Measurements from ENCODE around the gene CCNI2.

Gene CCNI2, protein sequence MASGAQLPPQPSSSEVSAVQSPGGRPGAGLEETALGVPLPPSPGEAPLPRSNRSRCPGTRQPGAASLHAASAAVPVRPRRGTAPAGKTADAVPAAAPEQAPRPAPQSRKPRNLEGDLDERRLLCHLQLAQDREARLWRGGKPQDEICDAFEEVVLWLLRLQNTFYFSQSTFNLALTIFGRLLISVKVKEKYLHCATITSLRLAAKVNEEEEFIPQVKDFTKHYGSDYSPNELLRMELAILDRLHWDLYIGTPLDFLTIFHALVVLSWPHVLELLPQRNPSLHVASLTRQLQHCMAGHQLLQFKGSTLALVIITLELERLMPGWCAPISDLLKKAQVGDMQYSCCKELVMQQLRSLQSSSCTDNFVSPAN

DNA sequence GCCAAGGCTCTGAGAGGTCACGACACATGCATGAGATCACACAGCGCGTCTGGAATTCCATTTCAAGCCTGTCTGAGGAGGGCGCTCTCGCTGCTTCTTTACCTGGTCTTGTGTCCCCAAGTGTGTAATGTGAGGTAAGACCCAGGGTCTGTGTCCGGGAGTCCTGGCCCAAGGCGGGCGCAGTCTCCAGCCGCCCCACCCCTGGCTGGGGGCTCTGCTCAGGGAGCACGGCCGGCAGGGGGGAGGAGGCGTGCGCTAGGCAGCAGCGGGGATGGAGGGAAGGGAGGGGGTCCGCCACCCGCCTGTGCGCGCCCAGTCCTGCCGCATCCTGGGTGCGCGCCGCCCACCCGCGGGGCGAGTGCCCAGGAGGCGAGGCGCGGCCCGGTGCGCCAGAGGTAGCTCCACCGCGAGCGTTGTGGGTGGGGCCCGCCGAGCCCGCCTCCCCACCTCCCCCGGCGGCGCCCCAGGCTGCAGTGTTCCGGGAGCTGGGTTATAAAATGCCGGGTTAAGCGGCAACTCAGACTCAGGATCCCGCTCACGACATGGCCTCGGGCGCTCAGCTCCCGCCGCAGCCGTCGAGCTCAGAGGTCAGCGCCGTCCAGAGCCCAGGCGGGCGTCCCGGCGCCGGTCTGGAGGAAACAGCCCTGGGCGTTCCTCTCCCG is at the start of gene CCNI2:
Gene CCNI2 (plus strand): TSS at position 473 of the 662 bp plus-strand sequence. CDS start 70 bp downstream, at position 543.
- peaks cover 8% of the 10 kb centered on the region for H3K4me1 Mint-ChIP-seq
- no peaks in the 10 kb centered on the region for H3K36me3 Mint-ChIP-seq
- peak within 1 kb of the TSS; percentile 79 for H3K4me3 Mint-ChIP-seq
- DNase-seq (ENCODE audit: low spot score in 2 of 2) = peak; percentile 30 to 52
- peak; percentile 72 for ATAC-seq (ENCODE audit: low read depth)
- peaks cover 5% of the 10 kb centered on the region for H3K27me3 Mint-ChIP-seq
- peaks cover 1% of the 10 kb centered on the region for H3K9me3 Mint-ChIP-seq
- no peak within 1 kb of the TSS for H3K27ac Mint-ChIP-seq

DNA sequence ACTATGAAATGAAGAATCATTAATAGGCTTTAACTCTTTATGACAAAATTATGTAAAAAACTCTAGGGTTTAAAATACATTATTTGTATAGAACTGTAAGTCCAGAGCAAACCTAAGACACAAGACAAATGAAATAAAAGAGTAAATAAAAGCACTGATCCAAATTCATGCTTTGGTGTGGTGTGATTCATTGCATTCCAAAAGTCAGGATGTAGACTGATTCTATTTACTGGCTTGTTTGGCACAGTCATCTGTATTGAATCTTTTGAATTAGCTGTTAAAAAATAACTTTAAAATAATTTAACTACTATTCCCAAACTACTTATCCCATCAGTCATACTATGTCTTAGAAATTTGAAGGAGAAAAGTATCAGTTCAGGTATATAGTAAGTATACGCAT is 42.4 kb upstream of the CCNI2 start:
- no peaks in the 10 kb centered on the region for H3K4me1 Mint-ChIP-seq
- H3K27ac Mint-ChIP-seq = no peak overlapping the region
- no peaks in the 10 kb centered on the region for H3K27me3 Mint-ChIP-seq
- H3K36me3 Mint-ChIP-seq = peaks cover 16% of the 10 kb centered on the region
- DNase-seq (ENCODE audit: low spot score in 2 of 2) (no peak), ATAC-seq (ENCODE audit: low read depth) (no peak)
- no peaks in the 10 kb centered on the region for H3K9me3 Mint-ChIP-seq
- no peak overlapping the region for H3K4me3 Mint-ChIP-seq

DNA sequence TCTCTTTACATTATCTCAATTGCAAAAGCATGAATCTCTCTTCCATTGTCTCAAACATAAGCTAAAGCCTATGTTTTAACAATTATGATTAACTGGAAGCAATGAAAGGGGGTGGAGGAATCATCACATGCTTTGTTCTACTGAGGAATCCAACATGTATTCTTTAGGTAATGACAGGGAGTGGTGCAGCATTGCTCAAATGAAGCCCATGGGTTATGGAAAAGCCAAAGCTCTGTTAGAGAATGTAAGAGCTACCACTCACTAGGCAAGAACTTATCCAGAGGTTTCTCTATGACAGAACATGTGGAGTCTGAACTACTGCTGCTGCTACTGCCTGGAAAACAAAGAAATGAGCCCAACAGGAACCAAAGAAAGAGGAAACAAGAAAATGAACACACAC is 38.6 kb upstream of the CCNI2 start:
- Mint-ChIP-seq H3K4me3 (no peak overlapping the region), H3K27me3 (no peaks in the 10 kb centered on the region), H3K27ac (no peak overlapping the region), H3K4me1 (no peaks in the 10 kb centered on the region), H3K9me3 (no peaks in the 10 kb centered on the region), H3K36me3 (peaks cover 10% of the 10 kb centered on the region)
- DNase-seq (ENCODE audit: low spot score in 2 of 2) = no peak
- ATAC-seq (ENCODE audit: low read depth) = no peak

DNA sequence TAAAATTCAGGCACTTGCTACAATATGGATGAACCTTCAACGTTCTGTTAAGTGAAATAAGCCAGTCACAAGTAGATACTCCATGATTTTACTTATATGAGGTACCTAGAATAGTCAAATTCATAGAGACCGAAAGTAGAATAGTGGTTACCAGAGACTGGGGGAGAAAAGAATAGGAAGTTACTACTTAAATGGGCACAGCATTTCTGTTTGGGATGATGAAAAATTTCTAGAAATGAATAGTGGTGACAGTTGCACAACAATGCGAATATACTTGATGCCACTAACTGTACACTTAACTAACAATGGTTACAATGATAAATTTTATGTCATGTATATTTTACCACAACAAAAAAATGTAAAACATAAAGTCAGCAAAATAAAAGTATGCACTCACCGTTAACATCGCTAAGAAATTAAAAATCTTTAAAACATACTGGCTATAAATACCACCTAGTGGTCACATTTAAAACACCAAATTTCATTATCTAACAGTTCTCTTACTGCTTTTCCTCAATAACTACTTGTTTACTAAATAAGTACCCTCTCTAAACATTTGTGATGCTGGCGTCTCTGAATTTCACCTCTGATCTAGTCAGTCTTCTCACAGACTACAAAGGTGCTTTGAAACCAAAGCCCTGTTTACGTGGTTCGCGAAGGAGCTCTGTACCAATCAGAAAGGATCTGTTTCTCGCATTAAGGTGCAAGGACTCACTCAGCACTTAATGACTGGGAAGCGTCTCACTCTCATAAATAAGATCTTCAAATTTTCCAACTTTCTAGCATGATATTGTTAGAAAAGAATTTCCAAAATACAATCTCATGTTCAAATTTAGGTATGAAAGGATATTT is 32.5 kb upstream of the CCNI2 start:
- Mint-ChIP-seq H3K4me3 (no peak overlapping the region), H3K27me3 (no peaks in the 10 kb centered on the region), H3K27ac (no peak overlapping the region), H3K36me3 (peaks cover 6% of the 10 kb centered on the region), H3K9me3 (no peaks in the 10 kb centered on the region), H3K4me1 (peaks cover 2% of the 10 kb centered on the region)
- ATAC-seq (ENCODE audit: low read depth) (no peak), DNase-seq (ENCODE audit: low spot score in 2 of 2) (no peak)

DNA sequence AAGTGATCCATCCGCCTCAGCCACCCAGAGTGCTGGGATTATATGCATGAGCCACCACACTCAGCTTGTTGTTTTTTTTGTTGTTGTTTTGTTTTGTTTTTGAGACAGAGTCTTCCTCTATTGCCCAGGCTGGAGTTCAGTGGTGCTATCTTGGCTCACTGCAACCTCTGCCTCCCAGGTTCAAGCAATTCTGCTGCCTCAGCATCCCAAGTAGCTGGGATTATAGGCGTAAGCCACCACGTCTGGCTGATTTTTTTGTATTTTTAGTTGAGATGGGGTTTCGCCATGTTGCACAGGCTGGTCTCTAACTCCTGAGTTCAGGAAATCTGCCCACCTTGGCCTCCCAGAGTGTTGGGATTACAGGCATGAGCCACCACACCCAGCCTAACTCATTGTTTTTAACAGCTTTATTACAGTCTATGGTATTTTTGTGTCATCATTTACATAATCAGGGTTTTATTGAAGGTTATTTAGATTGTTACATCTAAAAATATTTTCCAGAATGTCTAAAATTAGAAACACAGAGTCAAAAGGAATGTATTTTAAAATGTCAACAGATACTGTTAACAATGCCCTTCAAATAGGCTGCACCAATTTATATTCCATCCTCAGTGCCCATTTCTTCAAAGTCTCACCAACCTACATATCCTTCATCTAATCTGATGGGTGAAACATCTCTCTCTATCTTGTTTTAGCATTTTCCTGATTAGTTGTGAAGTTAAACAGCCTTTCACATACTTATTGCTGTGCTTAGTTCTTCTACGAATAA is 28.5 kb upstream of the CCNI2 start:
- DNase-seq (ENCODE audit: low spot score in 2 of 2) = no peak
- H3K4me1 Mint-ChIP-seq = peaks cover 2% of the 10 kb centered on the region
- H3K27ac Mint-ChIP-seq = no peak overlapping the region
- H3K4me3 Mint-ChIP-seq = no peak overlapping the region
- H3K9me3 Mint-ChIP-seq = no peaks in the 10 kb centered on the region
- peaks cover 5% of the 10 kb centered on the region for H3K36me3 Mint-ChIP-seq
- no peaks in the 10 kb centered on the region for H3K27me3 Mint-ChIP-seq
- no peak for ATAC-seq (ENCODE audit: low read depth)

DNA sequence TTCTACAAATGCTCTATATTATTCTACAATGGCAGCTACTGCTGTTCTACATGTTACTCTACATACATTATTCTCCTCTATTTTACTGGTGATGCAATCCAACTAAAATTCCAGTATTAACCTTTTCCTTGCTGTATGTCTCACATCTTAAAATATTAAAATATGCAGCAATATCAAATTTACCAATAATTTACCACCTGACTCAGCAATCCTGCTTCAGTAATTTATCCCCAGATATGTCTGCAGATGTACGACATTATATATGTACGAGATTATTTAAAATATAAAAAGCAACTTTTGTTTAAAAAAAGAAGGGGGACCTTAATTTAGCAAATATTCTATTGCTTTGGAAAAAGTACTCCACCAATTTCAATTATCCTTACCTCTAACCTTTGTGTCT is 21.5 kb upstream of the CCNI2 start:
- Mint-ChIP-seq H3K4me3 (no peak overlapping the region), H3K4me1 (peaks cover 4% of the 10 kb centered on the region), H3K27ac (no peak overlapping the region), H3K27me3 (no peaks in the 10 kb centered on the region), H3K9me3 (no peaks in the 10 kb centered on the region), H3K36me3 (peaks cover 15% of the 10 kb centered on the region)
- no peak for ATAC-seq (ENCODE audit: low read depth)
- no peak for DNase-seq (ENCODE audit: low spot score in 2 of 2)

DNA sequence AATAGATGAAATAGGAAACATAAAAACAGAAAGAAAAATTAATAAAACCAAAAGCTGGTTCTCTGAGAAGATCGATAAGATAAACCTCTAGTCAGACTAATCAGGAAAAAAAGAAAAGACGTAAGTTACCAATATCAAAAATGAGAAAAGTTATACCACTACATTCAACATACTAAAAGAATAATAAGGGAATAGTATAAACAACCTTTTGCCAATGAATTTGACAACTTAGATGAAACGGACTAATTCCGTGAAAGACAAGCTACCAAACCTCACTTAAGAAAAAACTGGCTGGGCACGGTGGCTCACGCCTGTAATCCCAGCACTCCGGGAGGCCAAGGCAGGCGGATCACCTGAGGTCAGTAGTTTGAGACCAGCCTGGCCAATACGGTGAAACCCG is 17.3 kb upstream of the CCNI2 start:
- peaks cover 12% of the 10 kb centered on the region for H3K36me3 Mint-ChIP-seq
- H3K9me3 Mint-ChIP-seq = no peaks in the 10 kb centered on the region
- ATAC-seq (ENCODE audit: low read depth) (no peak), DNase-seq (ENCODE audit: low spot score in 2 of 2) (no peak)
- H3K4me1 Mint-ChIP-seq = peaks cover 6% of the 10 kb centered on the region
- H3K4me3 Mint-ChIP-seq = no peak overlapping the region
- no peak overlapping the region for H3K27ac Mint-ChIP-seq
- no peaks in the 10 kb centered on the region for H3K27me3 Mint-ChIP-seq

DNA sequence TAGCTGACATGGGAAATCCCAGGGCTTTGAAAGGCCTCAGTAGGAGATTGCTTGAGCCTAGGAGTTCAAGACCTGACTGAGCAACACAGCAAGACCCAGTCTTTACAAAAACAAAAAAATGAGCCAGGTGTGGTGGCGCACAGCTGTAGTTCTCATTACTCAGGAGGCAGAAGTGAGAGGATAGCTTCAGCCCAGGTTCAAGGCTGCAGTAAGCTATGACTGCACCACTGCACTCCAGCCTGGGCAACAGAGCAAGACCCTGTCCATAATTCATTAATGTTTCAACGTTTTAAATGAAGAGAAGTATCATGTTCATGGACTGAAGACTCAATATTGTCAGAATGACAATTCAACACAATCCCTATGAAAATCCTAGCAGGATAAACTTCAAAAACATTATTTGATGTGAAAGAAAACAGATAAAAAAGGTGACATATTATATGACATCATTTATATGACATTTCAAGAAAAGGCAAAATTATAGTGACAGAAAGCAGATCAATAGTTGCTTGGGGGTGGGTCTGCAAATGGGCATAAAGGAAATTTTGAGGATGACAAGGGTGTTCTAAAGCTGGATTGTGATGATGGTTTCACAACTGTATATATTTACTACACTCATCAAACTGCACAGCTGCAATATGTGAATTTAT is 13.6 kb upstream of the CCNI2 start:
- Mint-ChIP-seq H3K27ac (no peak overlapping the region), H3K36me3 (peaks cover 7% of the 10 kb centered on the region), H3K4me3 (no peak overlapping the region), H3K27me3 (no peaks in the 10 kb centered on the region), H3K9me3 (no peaks in the 10 kb centered on the region), H3K4me1 (peaks cover 15% of the 10 kb centered on the region)
- DNase-seq (ENCODE audit: low spot score in 2 of 2) = no peak
- ATAC-seq (ENCODE audit: low read depth) = no peak

DNA sequence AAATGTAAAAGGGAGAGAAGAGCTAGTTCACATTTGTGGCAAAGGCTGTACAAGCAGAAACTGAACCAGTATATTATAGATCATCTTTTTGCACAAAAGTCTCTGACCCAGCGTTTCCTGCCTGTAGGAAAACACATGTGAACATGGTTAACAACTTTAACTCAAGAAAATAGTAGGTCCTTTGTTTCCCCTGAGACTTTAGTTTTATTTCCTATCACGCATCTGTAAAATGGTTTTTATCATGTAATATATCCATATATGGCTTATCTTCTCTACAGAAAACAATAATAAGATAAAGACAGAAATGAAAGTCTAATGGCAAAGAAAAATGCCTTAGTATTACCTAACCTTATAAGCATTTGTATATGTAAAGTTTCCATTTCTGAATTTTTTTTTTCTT is 12.5 kb upstream of the CCNI2 start:
- no peak overlapping the region for H3K27ac Mint-ChIP-seq
- no peak for DNase-seq (ENCODE audit: low spot score in 2 of 2)
- no peaks in the 10 kb centered on the region for H3K27me3 Mint-ChIP-seq
- no peak overlapping the region for H3K4me3 Mint-ChIP-seq
- no peak for ATAC-seq (ENCODE audit: low read depth)
- H3K9me3 Mint-ChIP-seq = no peaks in the 10 kb centered on the region
- peaks cover 15% of the 10 kb centered on the region for H3K4me1 Mint-ChIP-seq
- H3K36me3 Mint-ChIP-seq = peaks cover 3% of the 10 kb centered on the region

DNA sequence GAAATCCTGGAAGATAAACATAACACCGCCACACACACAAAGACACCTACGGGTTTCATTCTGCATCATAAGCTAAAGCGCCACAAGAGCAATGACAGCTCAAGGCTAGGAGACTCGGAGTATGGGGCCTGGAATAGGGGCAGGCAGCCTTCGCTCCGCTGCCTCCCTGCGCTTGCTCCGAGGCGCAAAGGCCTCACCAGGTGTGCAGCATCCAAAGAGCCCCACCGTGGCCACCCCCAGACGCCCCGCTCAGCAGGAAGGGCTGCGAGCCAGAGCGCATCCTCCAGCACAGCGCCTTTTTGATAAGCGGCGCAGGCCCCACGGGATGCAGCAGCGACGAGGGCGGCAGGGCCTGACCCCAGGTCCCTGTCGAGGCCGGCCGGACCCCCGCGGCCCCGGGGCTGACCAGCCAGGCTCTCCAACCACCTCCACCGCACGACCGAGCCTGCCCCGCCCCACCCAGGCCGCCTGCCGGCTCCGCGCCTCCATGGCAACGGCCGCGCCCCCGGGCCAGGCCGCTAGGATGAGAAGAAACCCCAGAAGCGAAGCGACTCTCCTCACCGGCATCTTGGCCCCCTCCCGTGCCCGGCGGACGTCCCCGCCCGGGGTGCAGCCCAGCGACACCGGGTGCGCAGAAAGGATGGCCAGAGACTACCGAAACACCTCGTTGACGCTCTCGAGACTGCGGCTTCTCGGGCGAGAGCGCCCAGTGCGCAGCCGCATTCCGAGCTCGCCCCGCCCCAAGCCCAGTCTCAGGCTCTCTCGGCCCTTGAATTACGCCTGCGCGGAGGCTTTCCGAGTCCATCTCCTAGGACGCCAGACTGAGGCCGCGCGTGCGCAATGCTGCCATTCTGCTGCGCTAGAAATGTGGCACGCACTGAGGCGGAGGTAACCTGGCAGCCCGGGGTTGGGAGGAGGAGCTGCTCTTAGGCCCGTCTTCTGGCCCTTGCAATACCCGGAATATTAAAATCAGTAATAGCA is 10.1 kb upstream of the CCNI2 start, which contains the start of gene KIF3A:
Gene KIF3A (minus strand): TSS at position 694 of the 981 bp plus-strand sequence. CDS start 127 bp downstream, at position 567.
- H3K27me3 Mint-ChIP-seq = peaks cover 2% of the 10 kb centered on the region
- H3K4me1 Mint-ChIP-seq = peaks cover 15% of the 10 kb centered on the region
- peaks cover 1% of the 10 kb centered on the region for H3K9me3 Mint-ChIP-seq
- DNase-seq (ENCODE audit: low spot score in 2 of 2) (peak; percentile 95 to 97), ATAC-seq (ENCODE audit: low read depth) (peak; percentile 86)
- H3K4me3 Mint-ChIP-seq = peak within 1 kb of the TSS; percentile 95
- H3K36me3 Mint-ChIP-seq = peaks cover 2% of the 10 kb centered on the region
- peak within 1 kb of the TSS; percentile 93 for H3K27ac Mint-ChIP-seq

DNA sequence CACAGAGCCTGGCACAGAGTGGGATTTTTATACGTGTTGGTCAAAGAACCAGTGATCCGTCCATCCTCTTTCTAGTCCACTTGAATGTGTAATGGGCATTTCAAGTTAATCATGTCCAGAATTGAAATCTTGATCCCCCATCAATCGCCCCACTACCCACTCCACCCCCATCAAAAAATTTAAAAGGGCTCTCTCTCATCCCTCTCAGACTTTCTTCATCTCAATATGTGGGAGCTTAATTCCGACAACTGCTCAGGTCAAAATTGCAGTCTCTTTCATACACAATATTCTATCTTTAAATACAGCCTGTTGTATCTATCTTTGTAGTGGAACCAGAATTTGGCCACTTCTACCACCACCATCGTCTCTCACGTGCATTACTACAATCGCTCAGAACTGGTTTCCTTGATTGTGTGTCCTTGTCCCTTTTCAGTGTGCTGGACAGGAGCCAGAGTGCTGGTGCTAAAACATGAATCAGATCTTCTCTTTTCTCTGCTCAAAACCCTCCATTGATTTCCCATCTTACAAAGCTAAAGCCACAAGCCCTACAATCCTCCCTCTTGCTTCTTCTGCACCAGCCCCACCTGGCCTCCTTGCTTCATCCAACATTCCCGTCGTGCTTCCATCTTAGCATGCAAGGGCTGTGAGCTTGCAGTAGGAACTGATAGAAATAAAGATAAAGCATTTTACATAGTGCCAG is 9.1 kb upstream of the CCNI2 start:
- peaks cover 5% of the 10 kb centered on the region for H3K27me3 Mint-ChIP-seq
- H3K4me1 Mint-ChIP-seq = peaks cover 15% of the 10 kb centered on the region
- H3K27ac Mint-ChIP-seq = peak overlapping the region; percentile 93
- H3K36me3 Mint-ChIP-seq = no peaks in the 10 kb centered on the region
- ATAC-seq (ENCODE audit: low read depth) (no peak), DNase-seq (ENCODE audit: low spot score in 2 of 2) (no peak)
- H3K4me3 Mint-ChIP-seq = peak overlapping the region; percentile 95
- H3K9me3 Mint-ChIP-seq = peaks cover 2% of the 10 kb centered on the region

DNA sequence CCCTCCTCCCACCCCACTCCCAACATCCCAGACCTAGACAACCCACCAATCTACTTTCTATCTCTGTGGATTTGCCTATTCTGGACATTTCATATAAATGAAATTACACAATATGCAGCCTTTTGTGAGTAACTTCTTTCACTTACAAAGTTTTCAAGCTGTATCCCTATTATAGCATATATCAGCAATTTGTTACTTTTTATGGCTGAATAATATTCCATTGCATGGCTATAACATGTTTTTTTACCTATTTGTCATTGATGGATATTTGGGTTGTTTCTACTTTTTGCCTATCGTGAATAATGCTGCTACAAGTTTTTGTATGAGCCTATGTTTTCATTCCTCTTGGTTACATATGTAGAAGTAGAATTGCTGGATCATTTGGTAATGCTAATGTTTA is 8.0 kb upstream of the CCNI2 start:
- Mint-ChIP-seq H3K4me3 (no peak overlapping the region), H3K4me1 (peaks cover 13% of the 10 kb centered on the region), H3K27me3 (peaks cover 6% of the 10 kb centered on the region), H3K27ac (no peak overlapping the region), H3K36me3 (no peaks in the 10 kb centered on the region), H3K9me3 (peaks cover 2% of the 10 kb centered on the region)
- ATAC-seq (ENCODE audit: low read depth) (no peak), DNase-seq (ENCODE audit: low spot score in 2 of 2) (no peak)
